HL-60/S4 treated with phorbol 12-myristate 13-acetate at 8.2 ng/mL for 4 days and 3 days (cell line): Measurements from ENCODE around the gene ETF1.

Experiments
- in situ Hi-C: fragments of 300-500 bp; cut with MboI; formaldehyde crosslinking; loops from 2 replicates; pipeline ENCODE4 v1.15.0; 2022; ENCODE audit warnings: low sequenced_read_pairs

ETF1 gene

GRCh38 chr5:138542956-138543729 is at the start of gene ETF1:
Gene ETF1 (minus strand): TSS chr5:138543236. CDS start chr5:138542918, 318 bp downstream.
- in situ Hi-C loops, result no loop called here

- in situ Hi-C loops, result no loop called here
These were observed 45.2 kb upstream of the ETF1 start for GRCh38 chr5:138588013-138588788.

- in situ Hi-C loops, result no loop called here
These were observed 42.1 kb upstream of the ETF1 start for GRCh38 chr5:138585157-138585556.

GRCh38 chr5:138583984-138584637 is 41.1 kb upstream of the ETF1 start:
- in situ Hi-C loops, result no loop called here

- in situ Hi-C loops, result no loop called here
These were observed 39.9 kb upstream of the ETF1 start for GRCh38 chr5:138582959-138583358.

GRCh38 chr5:138580777-138581176 is 37.7 kb upstream of the ETF1 start:
- in situ Hi-C loops, result no loop called here

GRCh38 chr5:138580001-138580400 is 37.0 kb upstream of the ETF1 start:
- in situ Hi-C loops, result no loop called here

GRCh38 chr5:138579517-138579863 is 36.5 kb upstream of the ETF1 start:
- in situ Hi-C loops, result no loop called here

GRCh38 chr5:138577452-138577851 is 34.4 kb upstream of the ETF1 start:
- in situ Hi-C loops, result no loop called here

- in situ Hi-C loops, result no loop called here
These were observed 32.4 kb upstream of the ETF1 start, which contains the start of gene HSPA9 for GRCh38 chr5:138575194-138576015. Gene HSPA9 (minus strand): TSS chr5:138575401. CDS start chr5:138575318, 83 bp downstream.

- in situ Hi-C loops, result no loop called here
These were observed 31.7 kb upstream of the ETF1 start for GRCh38 chr5:138574744-138575193.

- in situ Hi-C loops, result no loop called here
These were observed 31.1 kb upstream of the ETF1 start for GRCh38 chr5:138573949-138574670.

GRCh38 chr5:138573223-138573622 is 30.2 kb upstream of the ETF1 start:
- in situ Hi-C loops, result no loop called here

- in situ Hi-C loops, result no loop called here
These were observed 27.8 kb upstream of the ETF1 start for GRCh38 chr5:138570871-138571270.

- in situ Hi-C loops, result no loop called here
These were observed 26.7 kb upstream of the ETF1 start for GRCh38 chr5:138569782-138570181.

- in situ Hi-C loops, result no loop called here
These were observed 25.2 kb upstream of the ETF1 start for GRCh38 chr5:138568061-138568824.

GRCh38 chr5:138566792-138567191 is 23.8 kb upstream of the ETF1 start:
- in situ Hi-C loops, result no loop called here

- in situ Hi-C loops, result no loop called here
These were observed 22.2 kb upstream of the ETF1 start for GRCh38 chr5:138565100-138565821.

- in situ Hi-C loops, result no loop called here
These were observed 21.2 kb upstream of the ETF1 start for GRCh38 chr5:138564242-138564641.
